H9 (cell line): ENCODE results near the gene PARD3. TPM values are rescaled to one million over a fixed set of nuclear protein-coding genes. Genes with fewer than 3 reads are reported as not detected.
A peak's percentile ranks its signal among the peaks of the same experiment; 100 is the strongest.

Source experiments
- DNase-seq: peaks from one replicate; pipeline ENCODE4 v3.0.0-alpha.2; 2017
- H2AFZ ChIP-seq: one replicate; pipeline ENCODE4 v1.6.1; 2013; ENCODE audit warnings: mild to moderate bottlenecking, low read length, control low read depth, moderate library complexity
- H2AK5ac ChIP-seq: 2 replicates; pipeline ENCODE4 v1.6.1; 2013; ENCODE audit warnings: low read length, control low read depth, mixed read lengths; ENCODE audit not compliant: insufficient read length
- H2BK120ac ChIP-seq: one replicate; pipeline ENCODE4 v1.6.1; 2013; ENCODE audit warnings: low read depth, mild to moderate bottlenecking, low read length, control low read depth, inconsistent platforms; ENCODE audit not compliant: poor library complexity, severe bottlenecking
- H2BK12ac ChIP-seq: 2 replicates; pipeline ENCODE4 v1.6.1; 2013; ENCODE audit warnings: low read length, control low read depth, mixed read lengths, low read depth; ENCODE audit not compliant: insufficient read length
- H2BK15ac ChIP-seq: 2 replicates; pipeline ENCODE4 v1.6.1; 2013; ENCODE audit warnings: low read depth, low read length, control low read depth
- H2BK20ac ChIP-seq: one replicate; pipeline ENCODE4 v1.6.1; 2013; ENCODE audit warnings: low read depth, mild to moderate bottlenecking, low read length, control low read depth, inconsistent platforms; ENCODE audit not compliant: poor library complexity, severe bottlenecking
- H2BK5ac ChIP-seq: 2 replicates; pipeline ENCODE4 v1.6.1; 2013; ENCODE audit warnings: low read length, control low read depth, mixed read lengths; ENCODE audit not compliant: insufficient read length
- H3K14ac ChIP-seq: 2 replicates; pipeline ENCODE4 v1.6.1; 2013; ENCODE audit warnings: low read length, control low read depth; ENCODE audit not compliant: insufficient read depth
- H3K18ac ChIP-seq: 2 replicates; pipeline ENCODE4 v1.6.1; 2013; ENCODE audit warnings: low read depth, mild to moderate bottlenecking, mixed read lengths, low read length, control low read depth; ENCODE audit not compliant: insufficient read length
- H3K23ac ChIP-seq: 2 replicates; pipeline ENCODE4 v1.6.1; 2013; ENCODE audit warnings: low read length, control low read depth, mixed read lengths, low read depth; ENCODE audit not compliant: insufficient read length
- H3K23me2 ChIP-seq: 2 replicates; pipeline ENCODE4 v1.6.1; 2013; ENCODE audit warnings: low read depth, mild to moderate bottlenecking, mixed read lengths, low read length, control low read depth; ENCODE audit not compliant: insufficient read length, poor library complexity, severe bottlenecking
- H3K27ac ChIP-seq: 2 replicates; pipeline ENCODE4 v1.5.1; 2013; ENCODE audit warnings: low read length, control low read depth, mixed read lengths, low read depth; ENCODE audit not compliant: insufficient read length
- H3K27me3 ChIP-seq: 2 replicates; pipeline ENCODE4 v1.6.1; 2013; ENCODE audit warnings: low read length, control low read depth, inconsistent platforms; ENCODE audit not compliant: insufficient read depth
- H3K4ac ChIP-seq: 2 replicates; pipeline ENCODE4 v1.6.1; 2013; ENCODE audit warnings: low read depth, mild to moderate bottlenecking, control low read depth, inconsistent platforms, low read length, moderate library complexity
- H3K4me1 ChIP-seq: 2 replicates; pipeline ENCODE4 v1.6.1; 2013; ENCODE audit warnings: low read length, control low read depth, inconsistent platforms; ENCODE audit not compliant: insufficient read depth
- H3K4me2 ChIP-seq: 2 replicates; pipeline ENCODE4 v1.6.1; 2013; ENCODE audit warnings: low read length, control low read depth, mixed read lengths; ENCODE audit not compliant: insufficient read length, insufficient read depth
- H3K56ac ChIP-seq: 2 replicates; pipeline ENCODE4 v1.6.1; 2013; ENCODE audit warnings: low read depth, mild to moderate bottlenecking, mixed read lengths, low read length, control low read depth; ENCODE audit not compliant: insufficient read length
- H3K79me1 ChIP-seq: 2 replicates; pipeline ENCODE4 v1.6.1; 2013; ENCODE audit warnings: low read depth, mild to moderate bottlenecking, moderate library complexity, low read length, control low read depth, inconsistent platforms; ENCODE audit not compliant: insufficient read depth, poor library complexity, severe bottlenecking
- H3K79me2 ChIP-seq: 2 replicates; pipeline ENCODE4 v1.6.1; 2013; ENCODE audit warnings: low read length, control low read depth, inconsistent platforms; ENCODE audit not compliant: insufficient read depth
- H3K9ac ChIP-seq: 2 replicates; pipeline ENCODE4 v1.6.1; 2013; ENCODE audit warnings: low read length, control low read depth, mixed read lengths; ENCODE audit not compliant: insufficient read length; ENCODE audit errors: extremely low read depth
- H3K9me3 ChIP-seq: one replicate; pipeline ENCODE4 v1.6.1; 2013; ENCODE audit warnings: low read depth, low read length, inconsistent platforms; ENCODE audit not compliant: control insufficient read depth
- H3T11ph ChIP-seq: one replicate; pipeline ENCODE4 v1.6.1; 2013; ENCODE audit warnings: mild to moderate bottlenecking, low read length, control low read depth, inconsistent platforms
- H4K20me1 ChIP-seq: one replicate; pipeline ENCODE4 v1.6.1; 2013; ENCODE audit not compliant: control insufficient read depth, insufficient read length, insufficient read depth
- H4K5ac ChIP-seq: 2 replicates; pipeline ENCODE4 v1.6.1; 2013; ENCODE audit warnings: low read depth, mild to moderate bottlenecking, mixed read lengths, low read length, control low read depth; ENCODE audit not compliant: insufficient read length
- H4K8ac ChIP-seq: replicated peaks from 2 replicates; pipeline ENCODE4 v1.6.1; 2013; ENCODE audit warnings: low read length, control low read depth, mixed read lengths, low read depth; ENCODE audit not compliant: insufficient read length
- H4K91ac ChIP-seq: 2 replicates; pipeline ENCODE4 v1.6.1; 2013; ENCODE audit warnings: low read depth, mild to moderate bottlenecking, moderate library complexity, mixed read lengths, low read length, control low read depth; ENCODE audit not compliant: insufficient read length
- H3K27ac Mint-ChIP-seq, 3 experiments: 2 replicates in 2 of 3; 3 replicates in 1 of 3; pipeline ENCODE4 v1.8.0; 2020 to 2021; ENCODE audit warnings: mixed read lengths in 3 of 3, mild to moderate bottlenecking in 1 of 3, moderate library complexity in 1 of 3
- H3K27me3 Mint-ChIP-seq: 2 replicates; pipeline ENCODE4 v1.8.0; 2021; ENCODE audit warnings: low read depth, mild to moderate bottlenecking, moderate library complexity, mixed read lengths
- H3K36me3 Mint-ChIP-seq, 3 experiments: 2 replicates in 2 of 3; 3 replicates in 1 of 3; pipeline ENCODE4 v1.8.0; 2020 to 2021; ENCODE audit warnings: low read depth in 3 of 3, mixed read lengths in 3 of 3; ENCODE audit not compliant: insufficient read depth in 1 of 3
- H3K4me1 Mint-ChIP-seq, 2 experiments: 2 replicates each; pipeline ENCODE4 v1.8.0; 2020; ENCODE audit warnings: mixed read lengths in 2 of 2
- H3K4me3 Mint-ChIP-seq, 2 experiments: 2 replicates in 1 of 2; 3 replicates in 1 of 2; pipeline ENCODE4 v1.8.0; 2020 to 2021; ENCODE audit warnings: mild to moderate bottlenecking in 2 of 2, mixed read lengths in 2 of 2, moderate library complexity in 1 of 2
- H3K9me3 Mint-ChIP-seq, 2 experiments: 2 replicates in 1 of 2; 3 replicates in 1 of 2; pipeline ENCODE4 v1.8.0; 2020; ENCODE audit warnings: mild to moderate bottlenecking in 2 of 2, mixed read lengths in 2 of 2, moderate library complexity in 1 of 2
- WGBS: extraction: QIAGEN DNeasy Blood & Tissue Kit; methylation state at CpG from one replicate; pipeline ENCODE4 v1.1.7; 2013; ENCODE audit warnings: missing lambda C conversion rate, low lambda C conversion rate, mixed read lengths; ENCODE audit not compliant: insufficient read length; ENCODE audit errors: extremely low coverage; 5-methylcytosine and 5-hydroxymethylcytosine counted together
- total RNA-seq: library from RNA; stranded (reverse); gene quantifications from 2 replicates; pipeline ENCODE4 v1.2.1, GENCODE V29; 2021
- TF ChIP-seq, protein P1 (sequence below): fragments of 200-600 bp; sonication (generic); conservative IDR thresholded peaks from 3 replicates; pipeline ENCODE4 v1.8.0; 2021; ENCODE audit warnings: antibody characterized with exemption, mild to moderate bottlenecking

PARD3 gene
- total RNA-seq, 1 experiment from 2014 or later = 44.7 TPM

DNA sequence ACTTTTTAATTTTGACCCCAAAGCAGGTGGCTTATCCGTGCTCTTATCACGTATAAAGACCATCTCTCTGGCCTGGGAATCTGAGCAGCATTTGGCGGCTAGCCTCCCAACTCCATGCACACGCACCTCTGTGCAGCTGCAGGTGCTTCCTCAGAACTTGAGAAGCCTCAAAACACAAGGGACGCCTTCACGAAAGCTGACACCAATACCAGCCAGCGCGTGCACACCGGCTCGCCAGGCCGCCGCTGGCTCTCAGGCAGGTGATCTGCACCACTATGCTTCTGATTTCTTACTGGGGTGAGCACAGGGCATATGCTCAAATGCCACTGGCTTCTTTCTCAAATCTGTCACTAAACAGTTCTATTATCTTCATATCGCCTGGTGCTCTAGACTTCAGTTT is 145.0 kb downstream of the PARD3 start:
- H2BK12ac ChIP-seq = no peak overlapping the region
- H3K36me3 Mint-ChIP-seq = no peaks in the 10 kb centered on the region
- DNase-seq = no peak
- H3K27me3 Mint-ChIP-seq = no peaks in the 10 kb centered on the region
- H3K23me2 ChIP-seq = no peaks in the 10 kb centered on the region
- no peak overlapping the region for H2BK5ac ChIP-seq
- no peak overlapping the region for H4K8ac ChIP-seq
- H3K79me2 ChIP-seq = no peaks in the 10 kb centered on the region; the same call in 1 of the 2 replicates
- H2BK120ac ChIP-seq = no peak overlapping the region
- H2AFZ ChIP-seq = no peak overlapping the region
- no peaks in the 10 kb centered on the region for H4K20me1 ChIP-seq
- no peak overlapping the region for H3K9ac ChIP-seq
- no peak overlapping the region for H3K4me2 ChIP-seq
- no peak overlapping the region for H2AK5ac ChIP-seq
- no peaks in the 10 kb centered on the region for H3K9me3 ChIP-seq
- H3K9me3 Mint-ChIP-seq = no peaks in the 10 kb centered on the region
- H4K91ac ChIP-seq = no peak overlapping the region
- no peak overlapping the region for H2BK20ac ChIP-seq
- peaks cover 3% of the 10 kb centered on the region for H3K79me1 ChIP-seq
- peaks cover 19 to 32% of the 10 kb centered on the region in 2 experiments for H3K4me1 Mint-ChIP-seq
- no peak overlapping the region for H3K4ac ChIP-seq
- no peak overlapping the region for H3K23ac ChIP-seq
- H4K5ac ChIP-seq = no peak overlapping the region
- H3K56ac ChIP-seq = no peak overlapping the region
- H3K4me1 ChIP-seq = no peaks in the 10 kb centered on the region
- no peak overlapping the region for H2BK15ac ChIP-seq
- no peak overlapping the region for H3K18ac ChIP-seq
- TF ChIP-seq, protein P1, sequence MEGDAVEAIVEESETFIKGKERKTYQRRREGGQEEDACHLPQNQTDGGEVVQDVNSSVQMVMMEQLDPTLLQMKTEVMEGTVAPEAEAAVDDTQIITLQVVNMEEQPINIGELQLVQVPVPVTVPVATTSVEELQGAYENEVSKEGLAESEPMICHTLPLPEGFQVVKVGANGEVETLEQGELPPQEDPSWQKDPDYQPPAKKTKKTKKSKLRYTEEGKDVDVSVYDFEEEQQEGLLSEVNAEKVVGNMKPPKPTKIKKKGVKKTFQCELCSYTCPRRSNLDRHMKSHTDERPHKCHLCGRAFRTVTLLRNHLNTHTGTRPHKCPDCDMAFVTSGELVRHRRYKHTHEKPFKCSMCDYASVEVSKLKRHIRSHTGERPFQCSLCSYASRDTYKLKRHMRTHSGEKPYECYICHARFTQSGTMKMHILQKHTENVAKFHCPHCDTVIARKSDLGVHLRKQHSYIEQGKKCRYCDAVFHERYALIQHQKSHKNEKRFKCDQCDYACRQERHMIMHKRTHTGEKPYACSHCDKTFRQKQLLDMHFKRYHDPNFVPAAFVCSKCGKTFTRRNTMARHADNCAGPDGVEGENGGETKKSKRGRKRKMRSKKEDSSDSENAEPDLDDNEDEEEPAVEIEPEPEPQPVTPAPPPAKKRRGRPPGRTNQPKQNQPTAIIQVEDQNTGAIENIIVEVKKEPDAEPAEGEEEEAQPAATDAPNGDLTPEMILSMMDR = no peak
- H3K27ac ChIP-seq = no peak overlapping the region
- H3K4me3 Mint-ChIP-seq = no peak overlapping the region
- no peak overlapping the region for H3T11ph ChIP-seq
- H3K27ac Mint-ChIP-seq = peak overlapping the region in 1 of 3 experiments; percentile 10; a peak in 1 of 7 replicates
- H3K14ac ChIP-seq = no peak overlapping the region
- H3K27me3 ChIP-seq = no peaks in the 10 kb centered on the region
- no CpG with 5 or more reads among the region's 13 CpGs for WGBS
